Esophagus squamous epithelium (tissue), 4 donors: Measurements from ENCODE around the gene TBL1X.

Experiments
- POLR2A ChIP-seq, 4 donors: fragments of 450-650 bp; IDR thresholded peaks; one replicate each; pipeline ENCODE4 v1.6.1; 2017; ENCODE audit warnings: antibody characterized with exemption in 4 of 4, mild to moderate bottlenecking in 4 of 4, moderate library complexity in 3 of 4
- TF ChIP-seq, protein P1 (sequence below), 6 experiments: fragments of 450-650 bp in 4 of 6; fragments of 200-600 bp in 2 of 6; sonication (generic) in 2 of 6; IDR thresholded peaks; one replicate each; pipeline ENCODE4 v1.5.1; 2016 to 2019; ENCODE audit warnings: antibody characterized with exemption in 6 of 6, mild to moderate bottlenecking in 4 of 6, moderate library complexity in 4 of 6

DNA sequence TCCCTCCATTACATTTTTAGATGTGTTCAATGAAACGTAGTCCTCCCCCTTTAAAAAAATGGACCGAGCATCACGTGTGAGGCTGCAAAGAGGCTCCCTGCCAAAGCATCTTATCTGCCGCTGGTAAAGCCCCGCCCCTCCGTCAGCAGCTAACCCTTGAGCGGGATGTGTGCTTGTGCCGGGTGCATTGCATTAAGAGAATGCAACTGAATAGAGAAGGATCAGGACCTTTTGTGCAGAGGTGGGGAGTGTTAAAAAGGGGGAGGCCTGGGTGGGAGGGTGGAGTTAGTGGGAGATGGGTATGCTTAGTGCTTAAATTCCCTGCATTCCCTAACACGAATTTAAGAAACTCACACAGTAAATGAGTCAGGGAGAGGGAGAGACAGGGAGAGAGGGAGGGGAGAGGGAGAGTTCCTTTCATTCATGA is 66.0 kb downstream of the TBL1X start:
- TF ChIP-seq, protein P1, sequence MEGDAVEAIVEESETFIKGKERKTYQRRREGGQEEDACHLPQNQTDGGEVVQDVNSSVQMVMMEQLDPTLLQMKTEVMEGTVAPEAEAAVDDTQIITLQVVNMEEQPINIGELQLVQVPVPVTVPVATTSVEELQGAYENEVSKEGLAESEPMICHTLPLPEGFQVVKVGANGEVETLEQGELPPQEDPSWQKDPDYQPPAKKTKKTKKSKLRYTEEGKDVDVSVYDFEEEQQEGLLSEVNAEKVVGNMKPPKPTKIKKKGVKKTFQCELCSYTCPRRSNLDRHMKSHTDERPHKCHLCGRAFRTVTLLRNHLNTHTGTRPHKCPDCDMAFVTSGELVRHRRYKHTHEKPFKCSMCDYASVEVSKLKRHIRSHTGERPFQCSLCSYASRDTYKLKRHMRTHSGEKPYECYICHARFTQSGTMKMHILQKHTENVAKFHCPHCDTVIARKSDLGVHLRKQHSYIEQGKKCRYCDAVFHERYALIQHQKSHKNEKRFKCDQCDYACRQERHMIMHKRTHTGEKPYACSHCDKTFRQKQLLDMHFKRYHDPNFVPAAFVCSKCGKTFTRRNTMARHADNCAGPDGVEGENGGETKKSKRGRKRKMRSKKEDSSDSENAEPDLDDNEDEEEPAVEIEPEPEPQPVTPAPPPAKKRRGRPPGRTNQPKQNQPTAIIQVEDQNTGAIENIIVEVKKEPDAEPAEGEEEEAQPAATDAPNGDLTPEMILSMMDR (IDR thresholded peaks at IDR 0.05): no peak
- no peak for TF ChIP-seq POLR2A (IDR thresholded peaks at IDR 0.05)
